HG03575 (cell line): ENCODE data around the gene MN1.

ENCODE experiments used
- ATAC-seq: cut with Tn5 transposase; IDR thresholded peaks from one replicate; pipeline ENCODE4 v1.9.1; 2021; ENCODE audit not compliant: unreplicated experiment, insufficient number of reproducible peaks, low FRiP score; ENCODE audit errors: extremely low read depth

The MN1 gene

DNA sequence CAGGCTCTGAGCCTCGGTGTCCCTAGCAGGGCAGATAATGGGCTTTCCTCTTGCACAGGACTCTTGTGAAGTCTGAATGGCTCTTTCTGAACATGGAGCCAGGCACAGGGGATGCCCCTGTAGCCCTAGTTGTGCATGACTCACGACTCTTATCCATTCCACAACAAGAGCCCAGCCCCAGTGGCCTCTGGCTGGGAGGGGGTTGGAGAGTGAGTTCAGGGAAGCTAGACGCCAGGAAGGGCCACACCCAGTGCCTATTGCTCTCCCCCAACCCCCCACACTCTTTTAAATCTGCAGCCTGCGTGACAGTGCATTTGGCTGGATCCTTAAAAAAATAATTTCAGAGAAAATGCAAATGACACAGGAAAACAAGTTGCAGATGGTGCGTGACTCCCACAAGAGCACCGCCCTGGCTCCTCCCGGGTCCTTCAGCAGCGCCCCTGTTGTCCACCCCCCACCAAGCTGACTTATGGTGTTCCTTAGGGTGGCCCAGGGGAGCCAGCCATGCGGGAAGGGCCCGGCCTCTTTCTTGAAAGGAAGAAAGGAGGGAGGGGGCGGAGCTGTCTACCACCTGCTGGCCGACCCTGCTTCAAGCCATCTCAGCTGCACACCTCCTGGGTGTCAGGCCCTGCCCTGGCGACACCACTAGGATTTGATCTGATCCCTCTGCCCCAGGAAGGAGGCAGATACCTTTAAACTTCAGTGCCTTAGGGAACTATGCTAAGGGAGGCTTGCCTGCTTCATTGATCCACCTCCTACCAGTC is 74.7 kb downstream of the MN1 start:
- no peak for ATAC-seq

DNA sequence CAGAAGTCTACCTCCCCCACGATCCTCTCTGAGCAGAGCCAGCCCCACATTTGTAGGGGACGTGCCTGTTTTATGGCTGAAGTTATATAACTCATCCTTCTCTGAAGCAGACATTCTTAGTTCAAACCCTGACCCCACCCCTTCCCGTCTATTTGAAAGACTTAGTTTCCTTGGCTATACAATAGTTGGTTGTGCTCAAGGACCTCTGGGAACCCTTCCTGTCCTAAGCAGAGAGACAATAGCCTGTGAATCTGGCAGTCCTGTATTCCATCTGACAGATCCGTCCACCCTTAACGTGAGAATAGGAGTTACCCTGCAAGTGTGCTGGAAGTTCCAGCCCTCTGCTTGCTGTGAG is 75.2 kb downstream of the MN1 start:
- no peak for ATAC-seq

DNA sequence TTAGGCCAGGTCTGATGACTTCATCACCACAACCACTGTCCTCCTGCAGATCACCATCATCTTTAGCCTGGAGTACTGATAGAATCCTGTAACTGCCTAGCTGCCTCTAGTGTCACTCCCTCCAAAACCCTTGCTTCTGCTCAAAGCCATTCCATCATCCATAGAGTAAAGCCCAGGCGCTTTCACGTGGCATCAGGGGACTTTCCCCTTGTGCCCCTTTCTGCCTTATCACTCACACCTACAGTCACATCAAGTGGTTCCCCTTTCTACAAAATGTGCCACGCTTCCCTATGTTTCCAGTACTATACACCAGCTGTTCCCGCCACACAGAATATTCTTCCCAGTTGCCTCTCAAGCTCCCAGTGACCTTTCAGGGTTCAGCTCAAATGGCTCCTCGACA is 75.9 kb downstream of the MN1 start:
- ATAC-seq, result no peak

DNA sequence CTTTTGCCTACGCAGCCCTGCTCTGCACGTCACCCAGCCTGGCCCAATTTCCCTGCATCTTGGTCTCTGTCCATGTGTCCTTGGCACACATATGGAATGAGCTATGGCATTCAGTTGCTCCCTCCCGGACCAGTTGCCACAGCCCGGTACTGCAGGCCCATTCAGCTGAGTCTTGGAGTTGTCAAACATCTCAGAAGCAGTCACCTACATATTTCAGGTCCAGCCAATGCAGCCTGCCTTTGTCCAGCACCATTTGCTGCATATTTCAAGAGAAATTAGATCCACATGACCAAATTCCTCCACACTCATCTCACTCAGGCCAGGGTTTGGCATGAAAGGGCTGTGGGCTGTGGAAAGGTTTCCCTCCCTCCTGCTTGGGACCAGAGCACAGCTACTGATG is 76.8 kb downstream of the MN1 start:
- ATAC-seq, result no peak

DNA sequence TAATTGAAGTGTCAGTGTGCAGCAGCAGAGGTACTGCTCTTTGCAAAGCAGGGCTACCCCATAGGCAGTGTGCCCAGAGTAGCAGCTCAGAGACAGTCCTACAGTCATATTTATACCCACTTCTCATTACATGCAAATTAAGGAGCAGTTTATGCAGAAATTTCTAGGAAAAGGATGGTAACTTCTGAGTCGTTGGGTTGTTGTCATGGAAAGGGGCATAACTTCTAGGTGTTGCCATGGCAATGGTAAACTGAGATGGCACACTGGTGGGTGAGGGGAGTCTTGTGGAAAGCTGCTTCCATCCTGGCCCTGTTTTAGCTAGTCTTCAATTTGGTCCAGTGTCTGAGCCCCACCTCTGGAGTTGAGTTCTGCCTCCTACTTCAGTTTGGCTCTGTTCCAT is 77.4 kb downstream of the MN1 start:
- ATAC-seq, result no peak

DNA sequence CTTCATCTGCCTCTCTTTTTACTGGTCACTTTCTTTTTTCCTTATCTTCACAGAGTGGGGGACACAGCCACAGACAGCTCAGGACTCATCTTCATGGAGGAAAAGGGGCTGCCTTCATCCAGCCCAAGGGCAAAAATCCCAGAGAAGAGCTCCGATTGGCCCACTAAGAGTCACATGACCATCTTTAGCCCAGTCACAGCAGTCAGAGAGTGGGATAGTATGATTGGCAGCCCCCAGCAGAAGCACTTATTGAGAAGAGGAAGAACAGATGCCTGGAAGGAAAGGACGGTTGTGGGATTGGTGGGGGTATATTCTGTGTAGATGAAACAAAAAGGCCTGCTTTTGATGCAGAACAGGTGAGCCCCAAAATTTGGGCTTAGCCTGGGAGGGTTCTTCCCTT is 77.8 kb downstream of the MN1 start:
- no peak for ATAC-seq

DNA sequence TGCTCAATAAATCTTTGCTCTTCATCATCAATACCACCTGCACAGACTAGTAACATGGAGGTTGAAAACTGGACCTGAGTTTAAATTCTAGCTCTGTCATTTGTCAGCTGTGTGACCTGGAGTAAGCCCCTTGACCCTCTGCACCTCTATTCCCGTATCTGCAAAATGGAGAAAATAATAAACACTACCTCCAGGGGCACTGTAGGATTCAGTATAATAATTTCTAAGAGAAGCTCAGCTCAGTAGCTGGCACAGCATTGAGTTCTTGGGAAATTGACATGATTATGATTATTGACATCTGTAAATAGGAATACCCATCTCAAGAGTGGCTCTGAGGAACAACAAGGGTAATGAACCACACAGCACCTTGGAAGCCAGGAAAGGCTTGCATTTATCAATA is 78.4 kb downstream of the MN1 start:
- ATAC-seq, result no peak

DNA sequence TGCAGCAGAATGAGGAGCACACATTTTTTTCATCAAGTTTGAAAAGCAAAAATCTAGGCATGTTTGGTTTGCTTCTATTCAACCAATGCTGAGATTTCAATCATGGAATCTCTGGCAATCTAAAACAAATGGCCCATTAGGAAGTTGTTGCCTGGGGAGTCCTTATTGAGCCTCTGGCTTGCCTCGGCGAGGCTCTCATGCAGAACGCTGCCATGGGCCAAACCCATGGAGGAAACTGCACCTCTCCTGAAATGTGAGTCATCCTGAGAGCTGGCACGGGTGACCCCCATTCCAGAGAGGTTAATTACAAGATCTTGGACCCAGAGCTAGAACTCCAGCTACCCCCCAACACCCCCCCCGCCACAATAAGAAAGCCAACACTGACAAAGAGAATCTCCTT is 80.7 kb downstream of the MN1 start:
- ATAC-seq, result no peak

DNA sequence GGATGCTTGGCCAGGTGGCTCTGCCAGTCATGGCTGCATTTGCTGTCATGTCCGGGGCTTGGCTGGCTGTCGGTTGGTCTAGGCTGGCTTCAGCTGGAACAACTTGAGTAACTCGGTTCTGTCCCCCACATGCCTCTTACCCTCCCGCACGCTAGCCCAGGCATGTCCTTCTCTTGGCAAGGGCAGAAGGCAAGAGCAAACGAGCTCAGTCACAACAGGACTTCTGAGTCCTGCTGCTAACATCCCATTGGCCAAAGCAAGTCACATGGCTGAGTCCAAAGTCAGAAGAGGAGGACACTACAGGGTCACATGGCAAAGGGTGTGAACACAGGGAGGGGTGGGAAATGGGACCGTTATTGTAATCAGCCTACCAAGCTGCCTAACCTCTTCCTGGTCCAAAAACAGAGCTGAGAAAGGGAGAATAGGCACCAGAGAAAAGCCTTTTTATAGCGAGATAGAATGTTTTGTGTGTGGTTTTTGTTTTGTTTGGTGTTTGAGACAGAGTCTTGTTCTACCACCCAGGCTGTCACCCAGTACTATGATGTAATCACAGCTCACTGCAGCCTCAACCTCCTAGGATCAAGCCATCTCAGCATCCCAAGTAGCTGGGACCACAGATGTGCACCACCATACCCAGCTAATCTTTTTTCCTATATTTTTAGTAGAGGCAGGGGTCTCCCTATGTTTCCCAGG is 81.9 kb downstream of the MN1 start:
- ATAC-seq, result no peak

DNA sequence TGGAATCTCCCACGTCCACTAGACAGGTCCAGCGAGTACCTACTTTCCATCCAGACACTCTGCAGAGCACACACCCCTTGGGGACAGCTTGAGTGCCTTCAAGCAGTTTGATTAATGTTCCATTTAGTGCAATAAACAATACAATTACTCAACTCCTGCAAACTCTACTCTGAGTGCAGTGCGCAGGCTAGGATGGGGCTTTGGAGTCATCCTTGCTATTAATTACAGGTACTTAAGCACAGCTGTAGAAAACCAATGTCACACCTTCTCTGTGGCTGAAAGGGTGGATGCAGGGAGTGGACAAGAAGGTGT is 82.6 kb downstream of the MN1 start:
- no peak for ATAC-seq

DNA sequence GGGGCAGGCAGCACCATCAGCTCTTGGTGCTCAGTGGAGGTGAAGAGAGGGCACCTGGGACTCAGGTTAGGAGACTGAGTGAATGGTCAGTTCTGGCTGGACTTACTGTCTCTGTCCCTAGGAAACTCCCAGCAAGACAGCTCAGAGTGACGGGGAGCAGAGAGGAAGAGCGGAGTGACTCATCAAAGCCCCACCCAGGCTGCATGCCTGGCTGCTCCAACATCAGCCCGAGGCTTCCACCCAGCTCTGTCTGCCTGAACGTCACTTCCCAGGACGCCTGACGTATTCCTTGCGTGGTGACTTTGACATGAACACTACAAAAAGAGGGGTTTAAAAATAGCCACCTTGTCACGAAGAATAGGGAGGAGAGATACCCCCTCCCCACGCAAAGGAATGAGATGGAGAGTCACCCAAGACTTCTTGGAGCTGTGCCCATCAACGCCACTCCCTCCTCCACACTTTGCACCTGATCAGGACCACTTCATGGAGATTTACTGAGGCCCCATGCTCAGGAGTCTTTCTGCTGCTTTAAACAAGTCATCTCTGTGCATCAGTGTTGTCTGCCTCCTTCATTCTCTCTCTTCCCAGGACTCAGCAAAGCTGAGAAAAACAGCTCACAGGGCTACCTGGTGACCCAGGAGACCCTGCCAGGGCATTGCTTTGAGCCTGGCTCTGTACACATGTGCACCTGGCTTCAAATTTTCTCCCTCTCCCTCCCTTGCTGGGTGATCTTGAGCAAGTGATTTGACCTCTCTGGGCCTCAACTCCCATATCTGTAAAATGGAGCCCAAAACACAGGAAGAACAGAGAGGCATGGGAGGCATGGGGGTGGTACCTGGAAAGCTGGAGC is 83.1 kb downstream of the MN1 start:
- ATAC-seq, result no peak

DNA sequence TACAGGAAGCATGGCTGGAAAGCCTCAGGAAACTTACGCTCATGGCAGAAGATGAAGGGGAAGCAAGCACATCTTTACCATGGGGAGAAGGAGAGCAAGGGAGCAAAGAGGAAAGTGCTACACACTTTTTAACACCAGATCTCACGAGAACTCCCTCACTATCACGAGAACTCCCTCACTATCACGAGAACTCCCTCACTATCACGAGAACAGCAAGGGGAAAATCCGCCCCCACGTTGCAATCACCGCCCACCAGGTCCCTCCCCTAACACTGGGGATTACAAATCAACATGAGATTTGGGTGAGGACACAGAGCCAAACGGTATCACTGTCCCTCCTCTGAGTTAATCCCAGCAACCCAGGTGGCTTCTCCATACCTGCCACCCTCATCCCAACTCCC is 84.5 kb downstream of the MN1 start:
- no peak for ATAC-seq

DNA sequence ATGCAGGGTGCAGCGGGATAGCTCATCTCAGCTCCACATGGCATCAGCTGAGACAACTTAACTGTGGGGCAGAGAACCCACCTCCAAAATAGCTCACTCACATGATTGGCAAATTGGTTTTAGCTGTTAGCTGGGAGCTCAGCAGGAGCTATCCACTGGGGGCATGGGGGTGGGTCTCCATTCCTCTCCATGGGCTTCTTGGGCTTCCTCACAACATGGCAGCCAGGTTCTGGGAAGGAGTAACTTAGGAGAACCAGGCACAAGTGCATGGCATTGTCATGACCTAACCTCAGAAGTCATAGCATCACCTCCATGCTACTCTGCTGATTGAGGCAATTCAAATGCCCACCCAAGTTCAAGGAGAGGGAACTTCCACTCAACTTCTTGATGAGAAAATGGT is 85.5 kb downstream of the MN1 start:
- no peak for ATAC-seq

DNA sequence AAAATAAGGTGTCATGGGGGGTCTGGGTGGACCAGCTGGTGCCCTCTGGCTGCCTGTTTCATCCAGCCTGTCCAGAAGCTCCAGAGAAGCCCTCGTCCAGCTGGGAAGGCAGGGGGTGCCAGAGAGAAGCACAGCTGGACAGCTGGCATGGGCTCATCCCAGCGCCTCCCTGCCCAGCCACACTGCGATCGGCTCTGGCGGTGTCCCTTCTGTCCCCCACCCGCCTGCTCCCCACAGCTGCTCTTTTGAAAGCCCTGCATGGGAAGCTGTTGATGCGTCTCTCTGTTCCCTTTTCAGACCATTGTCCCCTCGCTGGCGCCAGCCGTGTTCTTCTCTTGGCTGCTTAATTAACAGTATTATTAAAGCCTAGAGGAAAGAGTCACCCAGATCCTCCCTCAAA is 86.5 kb downstream of the MN1 start:
- no peak for ATAC-seq

DNA sequence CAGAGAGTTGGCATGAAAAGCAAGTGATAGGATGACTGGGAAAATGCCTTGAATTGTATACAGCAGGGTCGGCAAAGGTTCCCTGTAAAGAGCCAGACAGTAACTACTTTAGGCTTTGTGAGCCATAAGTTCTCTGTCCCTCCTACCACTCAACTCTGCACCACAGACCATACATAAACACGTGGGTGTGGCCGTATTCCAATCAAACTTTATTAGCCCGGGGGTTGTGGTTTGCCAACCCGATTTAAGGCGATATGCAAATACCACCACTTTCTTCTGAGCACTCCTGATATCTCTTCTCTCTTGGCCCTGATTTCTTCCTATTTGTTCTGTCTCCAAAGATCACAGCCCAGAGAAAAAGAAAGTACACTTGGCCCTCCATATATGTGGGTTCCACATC is 87.5 kb downstream of the MN1 start:
- no peak for ATAC-seq

DNA sequence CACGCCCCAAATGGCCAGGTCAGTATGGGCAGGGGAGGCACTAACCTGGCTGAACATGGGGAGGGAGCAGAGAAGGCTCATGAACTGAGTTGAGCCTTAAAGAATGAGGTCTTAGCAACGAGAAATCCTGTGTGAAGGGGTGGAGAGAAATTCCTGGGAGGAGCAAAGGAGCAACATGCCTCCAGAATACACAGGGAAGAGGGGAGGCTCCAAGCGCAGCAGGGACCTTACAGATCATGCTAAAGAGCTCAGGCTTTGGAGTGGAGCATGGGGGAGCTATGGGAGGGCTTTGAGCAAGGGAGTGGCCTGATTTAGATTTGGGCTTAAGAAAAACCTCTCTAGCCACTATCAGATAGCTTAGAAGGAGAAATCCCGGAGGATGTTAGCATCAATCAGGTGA is 88.1 kb downstream of the MN1 start:
- ATAC-seq, result no peak

DNA sequence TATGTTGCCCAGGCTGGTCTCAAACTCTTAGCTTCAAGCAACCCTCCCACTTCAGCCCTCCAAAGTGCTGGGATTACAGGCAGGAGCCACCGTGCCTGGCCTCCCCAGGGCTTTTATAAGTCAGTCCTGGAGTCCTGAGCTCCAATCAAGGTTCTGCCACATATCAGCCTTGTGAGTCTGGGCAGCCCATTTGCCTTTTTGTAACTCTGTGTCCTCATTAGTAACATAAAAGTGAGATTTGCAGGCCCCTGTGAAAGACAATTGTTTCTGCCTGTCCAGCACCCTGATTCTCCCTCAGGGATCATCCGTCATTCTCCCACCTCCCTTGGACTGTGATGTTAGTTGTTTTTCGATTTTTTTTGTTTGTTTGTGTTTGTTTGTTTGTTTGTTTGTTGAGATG is 89.8 kb downstream of the MN1 start:
- no peak for ATAC-seq

DNA sequence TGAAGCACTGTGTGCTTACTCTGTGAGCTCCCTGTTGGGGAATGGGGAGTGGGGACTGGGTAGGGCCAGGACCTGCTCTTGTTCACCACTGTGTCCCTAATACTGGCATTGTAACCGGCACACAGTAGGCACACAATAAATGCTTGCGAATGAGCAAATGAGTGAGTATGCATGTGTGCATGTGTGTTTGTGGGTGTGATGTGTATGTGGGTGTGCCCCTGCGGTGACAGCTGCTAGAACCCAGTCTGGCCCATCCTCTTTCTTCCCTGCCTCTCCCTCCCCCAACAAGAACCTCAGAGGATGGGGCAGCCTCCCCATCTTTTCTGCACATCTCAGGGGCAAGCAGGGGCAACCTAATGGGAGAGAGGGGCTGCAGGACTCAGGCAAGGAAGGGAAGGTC is 90.5 kb downstream of the MN1 start:
- no peak for ATAC-seq

DNA sequence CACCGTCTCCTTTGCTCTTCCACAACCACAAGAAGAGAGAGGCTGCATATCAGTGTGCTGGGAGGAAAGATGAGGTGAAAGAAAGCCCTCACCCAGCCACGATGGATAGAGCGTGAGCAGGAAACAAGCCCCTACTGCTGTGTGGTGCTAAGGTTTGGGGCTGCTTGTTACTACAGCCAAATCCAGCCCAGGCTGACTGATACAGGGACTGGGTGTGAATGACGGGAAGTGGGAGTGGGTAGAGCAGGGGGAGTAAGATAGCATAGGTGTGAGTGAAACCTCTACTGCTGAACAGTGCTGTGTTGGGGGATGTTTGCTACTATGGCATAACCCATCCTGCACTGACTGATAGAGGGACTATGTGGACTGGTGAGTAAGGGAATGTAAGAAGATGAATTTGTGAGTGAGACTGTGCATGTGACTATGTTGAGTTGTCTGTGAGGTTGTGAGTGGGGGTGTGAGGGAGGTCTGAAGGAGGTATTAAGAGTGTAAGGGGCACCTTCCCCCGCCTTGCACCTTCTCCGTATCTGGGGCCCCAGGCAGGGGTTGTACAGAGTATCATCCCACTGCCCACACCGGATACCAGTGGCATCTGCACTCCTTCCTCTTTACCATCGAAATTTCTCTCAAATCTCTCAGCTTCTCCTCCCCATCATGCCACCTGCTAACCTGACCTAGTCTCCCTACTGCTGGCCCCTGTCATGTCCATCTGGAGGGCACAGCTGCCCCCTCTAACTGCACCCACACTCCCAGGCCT is 91.5 kb downstream of the MN1 start:
- ATAC-seq, result no peak

DNA sequence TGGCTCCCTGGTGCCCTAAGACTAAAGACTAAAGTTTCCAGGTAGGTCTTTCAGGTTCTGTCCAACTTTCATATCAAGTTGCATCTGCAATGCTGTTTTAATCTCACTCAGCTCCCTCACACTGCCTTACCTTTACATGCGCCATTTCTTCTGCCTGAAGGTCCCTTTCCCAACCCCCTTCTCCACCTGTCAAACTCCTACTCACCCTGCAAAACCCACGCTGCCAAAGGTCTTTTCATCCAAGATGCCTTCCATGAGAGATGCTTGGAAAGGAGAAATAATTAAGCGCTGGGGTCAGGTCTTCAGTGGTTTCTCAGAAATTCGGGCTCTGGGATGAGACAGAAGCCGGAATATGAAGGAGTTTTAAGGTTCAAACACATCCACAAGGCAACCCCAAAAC is 95.1 kb downstream of the MN1 start:
- ATAC-seq, result no peak
